Ishikawa (cell line): Measurements from ENCODE around the gene PLCD1.

Source experiments
- CEBPB ChIP-seq: IDR thresholded peaks from 2 replicates; pipeline ENCODE4 v1.6.1; 2012
- CREB1 ChIP-seq: IDR thresholded peaks from 2 replicates; pipeline ENCODE4 v1.6.1; 2012; ENCODE audit warnings: low read depth
- EGR1 ChIP-seq: IDR thresholded peaks from 2 replicates; pipeline ENCODE4 v1.6.1; 2012
- EP300 ChIP-seq: IDR thresholded peaks from 2 replicates; pipeline ENCODE4 v1.6.1; 2012; ENCODE audit warnings: borderline replicate concordance
- FOXM1 ChIP-seq: IDR thresholded peaks from 2 replicates; pipeline ENCODE4 v1.6.1; 2012; ENCODE audit warnings: low read depth, borderline replicate concordance
- MAX ChIP-seq: IDR thresholded peaks from 2 replicates; pipeline ENCODE4 v1.6.1; 2012
- NFIC ChIP-seq: IDR thresholded peaks from 2 replicates; pipeline ENCODE4 v1.6.1; 2012
- RAD21 ChIP-seq: IDR thresholded peaks from 2 replicates; pipeline ENCODE4 v1.6.1; 2012; ENCODE audit warnings: low read depth
- REST ChIP-seq: IDR thresholded peaks from 2 replicates; pipeline ENCODE4 v1.6.1; 2012; ENCODE audit warnings: low read depth, mild to moderate bottlenecking
- TAF1 ChIP-seq: IDR thresholded peaks from 2 replicates; pipeline ENCODE4 v1.6.1; 2012; ENCODE audit warnings: low read depth, mild to moderate bottlenecking
- TCF12 ChIP-seq: IDR thresholded peaks from 2 replicates; pipeline ENCODE4 v1.6.1; 2012; ENCODE audit warnings: low read depth
- TEAD4 ChIP-seq: IDR thresholded peaks from 2 replicates; pipeline ENCODE4 v1.6.1; 2012
- USF1 ChIP-seq: IDR thresholded peaks from 2 replicates; pipeline ENCODE4 v1.6.1; 2012
- YY1 ChIP-seq: IDR thresholded peaks from 2 replicates; pipeline ENCODE4 v1.6.1; 2012; ENCODE audit warnings: low read depth
- ZBTB7A ChIP-seq: IDR thresholded peaks from 2 replicates; pipeline ENCODE4 v1.6.1; 2012; ENCODE audit warnings: low read depth

The PLCD1 gene

GRCh38 chr3:37964146-37964545 lies 65.3 kb downstream of the PLCD1 start:
- no peak for TF ChIP-seq TEAD4
- TF ChIP-seq FOXM1: no peak
- TF ChIP-seq YY1: no peak
- no peak for TF ChIP-seq EGR1
- TF ChIP-seq NFIC: no peak
- no peak for TF ChIP-seq EP300
- TF ChIP-seq TAF1: no peak
- no peak for TF ChIP-seq CREB1
- TF ChIP-seq CEBPB: no peak
- no peak for TF ChIP-seq ZBTB7A
- no peak for TF ChIP-seq TCF12
- no peak for TF ChIP-seq USF1

- TF ChIP-seq REST: no peak
- no peak for TF ChIP-seq TCF12
- TF ChIP-seq EP300: no peak
- TF ChIP-seq FOXM1: no peak
- TF ChIP-seq CEBPB: no peak
- no peak for TF ChIP-seq YY1
- TF ChIP-seq NFIC: no peak
- no peak for TF ChIP-seq USF1
- TF ChIP-seq TAF1: no peak
- no peak for TF ChIP-seq ZBTB7A
- TF ChIP-seq MAX: no peak
- TF ChIP-seq RAD21: no peak
- no peak for TF ChIP-seq CREB1
- no peak for TF ChIP-seq TEAD4
- TF ChIP-seq EGR1: no peak
Observed at GRCh38 chr3:37963635-37964034, 65.8 kb downstream of the PLCD1 start.

GRCh38 chr3:37963016-37963415 lies 66.4 kb downstream of the PLCD1 start:
- TF ChIP-seq EP300: no peak
- TF ChIP-seq ZBTB7A: no peak
- no peak for TF ChIP-seq TAF1
- TF ChIP-seq TCF12: no peak
- no peak for TF ChIP-seq USF1
- TF ChIP-seq EGR1: no peak
- TF ChIP-seq YY1: no peak
- TF ChIP-seq RAD21: no peak
- no peak for TF ChIP-seq CEBPB
- no peak for TF ChIP-seq TEAD4
- TF ChIP-seq MAX: no peak

- TF ChIP-seq CREB1 (no peak), REST (no peak), USF1 (no peak), YY1 (no peak), MAX (no peak), TCF12 (no peak), TAF1 (no peak), FOXM1 (no peak), RAD21 (no peak), NFIC (no peak), EP300 (no peak), EGR1 (no peak), ZBTB7A (no peak), TEAD4 (no peak), CEBPB (no peak)
Observed at GRCh38 chr3:37961622-37962431, 67.6 kb downstream of the PLCD1 start.
